Gastrocnemius medialis (tissue), 4 donors: ENCODE data around the gene FAM53A. TPM values are rescaled to one million over a fixed set of nuclear protein-coding genes. Genes with fewer than 3 reads are reported as not detected.

Experiments
- ATAC-seq, 2 donors: fragments of 150-250 bp; one replicate each; pipeline ENCODE4 v1.9.1; 2016
- DNase-seq, 2 donors: peaks; one replicate each; pipeline ENCODE4 v3.0.0-alpha.2; 2019
- H3K27ac ChIP-seq, 4 donors: fragments of 200-600 bp; sonication (generic); 1 replicate in 1 of 4; 2 replicates in 3 of 4; pipeline ENCODE4 v1.5.1; 2016 to 2018; ENCODE audit warnings: mild to moderate bottlenecking in 2 of 4, moderate library complexity in 1 of 4
- H3K27me3 ChIP-seq, 3 donors: fragments of 200-600 bp; sonication (generic) in 2 of 3; 1 replicate in 1 of 3; 2 replicates in 2 of 3; pipeline versions ENCODE4 v1.5.1 to v1.6.0; 2016 to 2019; ENCODE audit warnings: mild to moderate bottlenecking in 1 of 3, moderate library complexity in 1 of 3
- H3K36me3 ChIP-seq, 2 donors: fragments of 200-600 bp; sonication (generic) in 1 of 2; one replicate each; pipeline ENCODE4 v1.5.1; 2017 to 2018
- H3K4me1 ChIP-seq, 2 donors: fragments of 200-600 bp; sonication (generic) in 1 of 2; one replicate each; pipeline ENCODE4 v1.5.1; 2016 to 2017; ENCODE audit warnings: mild to moderate bottlenecking in 2 of 2
- H3K4me3 ChIP-seq, 4 donors: fragments of 200-600 bp; sonication (generic) in 3 of 4; 1 replicate in 1 of 4; 2 replicates in 3 of 4; pipeline ENCODE4 v1.5.1; 2016 to 2019; ENCODE audit warnings: mild to moderate bottlenecking in 2 of 4
- H3K9me3 ChIP-seq, 3 donors: fragments of 200-600 bp; sonication (generic) in 2 of 3; 1 replicate in 1 of 3; 2 replicates in 2 of 3; pipeline ENCODE4 v1.5.1; 2016 to 2019
- CTCF ChIP-seq, 5 experiments: fragments of 450-650 bp in 3 of 5; fragments of 200-600 bp in 2 of 5; sonication (generic) in 2 of 5; IDR thresholded peaks in 4 of 5; conservative IDR thresholded peaks in 1 of 5; 1 replicate in 4 of 5; 2 replicates in 1 of 5; pipeline ENCODE4 v1.5.1; 2016 to 2019; ENCODE audit warnings: antibody characterized with exemption in 5 of 5, mild to moderate bottlenecking in 3 of 5, moderate library complexity in 3 of 5
- POLR2A ChIP-seq, 2 donors: fragments of 450-650 bp; IDR thresholded peaks; one replicate each; pipeline ENCODE4 v1.6.1; 2017; ENCODE audit warnings: antibody characterized with exemption in 2 of 2, mild to moderate bottlenecking in 2 of 2, moderate library complexity in 2 of 2
- in situ Hi-C, 4 donors: fragments of 200-750 bp; cut with MboI; loops; one replicate each; pipeline versions ENCODE4 v1.15.0 to v1.8.0; 2017; ENCODE audit warnings: low sequenced_read_pairs in 4 of 4
- intact Hi-C: fragments of 100-400 bp; cut with DNase I; formaldehyde crosslinking; loops from one replicate; pipeline ENCODE4 v1.15.1; 2023; ENCODE audit warnings: low total_unique reads
- total RNA-seq, 4 donors: library from RNA; depleted of rRNA; stranded (reverse); fragments of >200 nt; gene quantifications; one replicate each; pipeline versions ENCODE4 v1.1.0 to v1.2.3, GENCODE V29; 2016

Gene FAM53A
- total RNA-seq, 4 donors from 2014 or later, result 1.8 to 5.2 (median 2.8) TPM

DNA sequence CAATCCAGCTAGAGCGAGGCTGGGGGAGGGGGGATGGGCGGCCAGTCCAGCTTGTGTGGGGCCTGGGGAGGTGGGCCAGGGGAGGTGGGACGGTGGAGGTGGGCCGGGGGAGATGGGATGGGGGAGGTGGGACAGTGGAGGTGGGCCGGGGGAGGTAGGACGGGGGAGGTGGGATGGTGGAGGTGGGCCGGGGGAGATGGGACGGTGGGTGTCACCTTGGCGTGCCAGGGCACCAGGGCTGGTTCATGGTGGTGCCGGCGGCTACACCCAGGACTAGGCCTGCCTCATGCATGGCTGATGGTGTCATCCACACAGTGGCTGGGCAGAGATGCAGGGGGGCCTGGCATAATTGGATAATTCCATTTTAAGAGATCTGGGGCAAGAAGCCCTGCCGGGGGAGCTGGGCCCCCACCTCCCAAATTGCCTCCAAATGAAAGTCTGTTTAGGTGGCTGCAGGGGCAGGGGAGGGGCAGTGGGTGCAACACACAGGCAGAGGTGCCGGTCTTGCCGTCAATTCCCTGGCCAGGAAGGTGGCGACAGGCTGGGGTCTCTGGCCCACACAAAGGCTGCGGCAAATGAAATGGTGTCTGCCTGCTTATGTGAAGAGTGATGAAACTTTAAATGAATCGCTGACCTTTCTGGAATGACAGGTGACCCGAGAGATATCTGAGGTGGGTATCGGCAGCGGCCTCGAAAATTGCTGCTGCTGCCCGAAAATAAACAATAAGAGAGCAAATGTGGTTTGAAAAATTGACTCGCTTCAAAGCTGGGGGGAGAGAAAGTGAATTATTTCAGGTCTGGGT, 82.1 kb downstream of the FAM53A start:
- Histone ChIP-seq H3K9me3 (no peaks in the 10 kb centered on the region), H3K4me1 (no peaks in the 10 kb centered on the region), H3K27ac (no peak overlapping the region), H3K27me3 (peaks cover 11 to 36% (median 26%) of the 10 kb centered on the region in 3 donors), H3K36me3 (no peaks in the 10 kb centered on the region), H3K4me3 (no peak overlapping the region)
- no peak for ATAC-seq
- in situ Hi-C loops (no loop called here), intact Hi-C loops (no loop called here)
- TF ChIP-seq POLR2A (IDR thresholded peaks at IDR 0.05) (no peak), CTCF (IDR thresholded peaks at IDR 0.05 in 4 of 5, conservative IDR thresholded peaks at IDR 0.05 in 1 of 5) (no peak)
- DNase-seq, result no peak

GRCh38 chr4:1601533-1601835, 82.6 kb downstream of the FAM53A start:
- Histone ChIP-seq H3K36me3 (no peaks in the 10 kb centered on the region), H3K4me3 (no peak overlapping the region), H3K9me3 (no peaks in the 10 kb centered on the region), H3K4me1 (no peaks in the 10 kb centered on the region), H3K27ac (no peak overlapping the region), H3K27me3 (peaks cover 13 to 36% (median 27%) of the 10 kb centered on the region in 3 donors)
- in situ Hi-C loops (no loop called here), intact Hi-C loops (no loop called here)
- no peak for TF ChIP-seq CTCF (IDR thresholded peaks at IDR 0.05 in 4 of 5, conservative IDR thresholded peaks at IDR 0.05 in 1 of 5)
- TF ChIP-seq POLR2A (IDR thresholded peaks at IDR 0.05), result no peak
- ATAC-seq (no peak), DNase-seq (no peak)

- intact Hi-C loops (no loop called here), in situ Hi-C loops (no loop called here)
- H3K4me1 ChIP-seq, result no peaks in the 10 kb centered on the region
- no peaks in the 10 kb centered on the region for H3K9me3 ChIP-seq
- H3K27me3 ChIP-seq, result peaks cover 14 to 36% (median 25%) of the 10 kb centered on the region in 3 donors
- no peaks in the 10 kb centered on the region for H3K36me3 ChIP-seq
- no peak overlapping the region for H3K27ac ChIP-seq
- no peak for ATAC-seq
- no peak for DNase-seq
- TF ChIP-seq POLR2A (IDR thresholded peaks at IDR 0.05), result no peak
- H3K4me3 ChIP-seq, result no peak overlapping the region
These were observed 83.1 kb downstream of the FAM53A start for GRCh38 chr4:1600811-1601532.

DNA sequence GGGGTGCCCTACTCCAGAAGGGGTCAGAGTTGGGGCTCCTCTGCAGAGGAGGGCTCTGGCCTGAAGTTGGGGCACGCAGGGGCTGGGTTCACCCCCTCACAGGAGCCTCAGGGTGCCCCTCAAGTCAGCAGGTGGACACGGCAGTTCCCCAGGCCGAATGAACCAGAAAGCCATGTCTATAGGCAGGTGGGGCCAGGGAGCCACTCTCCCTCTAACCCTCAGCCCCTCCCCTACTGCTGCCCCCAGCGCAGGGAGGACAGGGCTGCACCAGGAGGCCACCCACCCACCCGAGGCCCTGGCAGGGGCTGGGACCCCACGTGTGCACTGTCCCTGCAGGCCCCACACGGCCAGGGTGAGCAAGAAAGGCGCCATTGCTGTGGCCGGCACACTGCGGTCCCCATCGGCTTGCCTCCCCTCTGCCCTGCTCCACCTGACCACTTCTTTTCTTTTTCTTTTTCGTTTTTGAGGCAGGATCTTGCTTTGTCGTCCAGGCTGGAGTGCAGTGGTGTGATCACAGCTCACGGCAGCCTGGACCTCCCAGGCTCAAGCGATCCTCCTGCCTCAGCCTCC, 83.8 kb downstream of the FAM53A start:
- no peak overlapping the region for H3K4me3 ChIP-seq
- DNase-seq (no peak), ATAC-seq (no peak)
- no peaks in the 10 kb centered on the region for H3K9me3 ChIP-seq
- H3K36me3 ChIP-seq, result no peaks in the 10 kb centered on the region
- TF ChIP-seq POLR2A (IDR thresholded peaks at IDR 0.05) (no peak), CTCF (IDR thresholded peaks at IDR 0.05 in 4 of 5, conservative IDR thresholded peaks at IDR 0.05 in 1 of 5) (no peak)
- intact Hi-C loops (no loop called here), in situ Hi-C loops (no loop called here)
- H3K27ac ChIP-seq, result no peak overlapping the region
- H3K4me1 ChIP-seq, result no peaks in the 10 kb centered on the region
- peaks cover 14 to 34% (median 29%) of the 10 kb centered on the region in 3 donors for H3K27me3 ChIP-seq
